DOHH2 (cell line): Measurements from ENCODE around the gene TSPYL4.

Source experiments
- H3F3A ChIP-seq: fragments of 200-600 bp; sonication (generic), shearing (Covaris generic); 2 replicates; pipeline ENCODE4 v1.6.0; 2016; ENCODE audit warnings: antibody characterized with exemption, mild to moderate bottlenecking; ENCODE audit not compliant: control insufficient read depth, insufficient read depth
- H3K27ac ChIP-seq: fragments of 200-600 bp; sonication (generic); 2 replicates; pipeline ENCODE4 v1.5.1; 2014; ENCODE audit warnings: low read depth, mild to moderate bottlenecking, low read length, moderate library complexity
- H3K27me3 ChIP-seq: fragments of 200-600 bp; sonication (generic); 2 replicates; pipeline ENCODE4 v1.6.1; 2014; ENCODE audit warnings: mild to moderate bottlenecking, low read length, mixed read lengths; ENCODE audit not compliant: control insufficient read depth
- H3K36me3 ChIP-seq: fragments of 200-600 bp; sonication (generic); 2 replicates; pipeline ENCODE4 v1.6.1; 2014; ENCODE audit warnings: mild to moderate bottlenecking, low read length, moderate library complexity, mixed read lengths; ENCODE audit not compliant: control insufficient read depth
- H3K4me1 ChIP-seq: fragments of 200-600 bp; sonication (generic); 2 replicates; pipeline ENCODE4 v1.6.1; 2014; ENCODE audit warnings: mild to moderate bottlenecking, low read length, mixed read lengths; ENCODE audit not compliant: control insufficient read depth
- H3K4me2 ChIP-seq: fragments of 200-600 bp; sonication (generic); 2 replicates; pipeline ENCODE4 v1.6.0; 2014; ENCODE audit warnings: mild to moderate bottlenecking, low read length, moderate library complexity
- H3K4me3 ChIP-seq: fragments of 200-600 bp; sonication (generic); 2 replicates; pipeline ENCODE4 v1.5.1; 2014; ENCODE audit warnings: mild to moderate bottlenecking, low read length, mixed read lengths
- H3K79me2 ChIP-seq: fragments of 200-600 bp; sonication (generic); 2 replicates; pipeline ENCODE4 v1.6.1; 2014; ENCODE audit warnings: mild to moderate bottlenecking, low read length, mixed read lengths; ENCODE audit not compliant: control insufficient read depth
- H3K9me2 ChIP-seq: fragments of 200-600 bp; sonication (generic); replicated peaks from 2 replicates; pipeline ENCODE4 v1.6.1; 2014; ENCODE audit warnings: mild to moderate bottlenecking, low read length, mixed read lengths; ENCODE audit not compliant: control insufficient read depth
- H3K9me3 ChIP-seq: fragments of 200-600 bp; sonication (generic); 2 replicates; pipeline ENCODE4 v1.6.1; 2014; ENCODE audit warnings: antibody characterized with exemption, low read length, mixed read lengths; ENCODE audit not compliant: control insufficient read depth, insufficient read depth
- H4K20me1 ChIP-seq: fragments of 200-600 bp; sonication (generic); 2 replicates; pipeline ENCODE4 v1.6.0; 2014; ENCODE audit warnings: low read depth, mild to moderate bottlenecking, antibody characterized with exemption, low read length, moderate library complexity; ENCODE audit not compliant: control insufficient read depth, insufficient read depth
- CTCF ChIP-seq: fragments of 200-600 bp; sonication (generic); IDR thresholded peaks from one replicate; pipeline ENCODE4 v1.5.1; 2014; ENCODE audit warnings: antibody characterized with exemption, mild to moderate bottlenecking, low read depth, low read length; ENCODE audit not compliant: poor library complexity, severe bottlenecking
- EZH2phosphoT487 ChIP-seq: fragments of 200-600 bp; sonication (generic); IDR thresholded peaks from 2 replicates; pipeline ENCODE4 v1.6.1; 2017; ENCODE audit warnings: borderline replicate concordance, mild to moderate bottlenecking, antibody characterized with exemption, low read length, moderate library complexity, mixed read lengths

TSPYL4 gene

DNA sequence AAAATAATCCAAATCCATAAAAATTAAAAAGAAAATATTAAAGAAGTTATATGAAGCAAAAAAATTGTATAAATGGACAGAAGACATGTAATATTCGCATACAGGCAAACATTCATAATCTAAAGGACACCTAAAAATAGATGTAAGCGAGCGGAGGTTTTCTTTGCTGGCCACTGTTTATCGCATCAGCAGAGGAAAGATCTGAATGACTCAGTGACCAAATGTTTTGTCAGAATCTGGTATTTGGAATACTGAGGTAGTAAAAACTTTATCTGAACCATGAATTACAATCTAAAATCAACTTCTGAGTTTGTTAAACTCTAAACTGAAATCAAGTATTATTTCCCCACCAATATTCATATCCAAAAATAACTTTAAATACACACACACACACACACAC is 7.8 kb downstream of the TSPYL4 start:
- Histone ChIP-seq H4K20me1 (no peaks in the 10 kb centered on the region), H3K4me3 (no peak overlapping the region), H3K4me2 (no peak overlapping the region), H3K79me2 (peaks cover 10% of the 10 kb centered on the region), H3F3A (no peaks in the 10 kb centered on the region), H3K27me3 (no peaks in the 10 kb centered on the region), H3K9me2 (no peaks in the 10 kb centered on the region), H3K27ac (no peak overlapping the region), H3K36me3 (peaks cover 4% of the 10 kb centered on the region; the same call in 1 of the 2 replicates), H3K9me3 (no peaks in the 10 kb centered on the region), H3K4me1 (peaks cover 12% of the 10 kb centered on the region)
- no peak for TF ChIP-seq CTCF
- TF ChIP-seq EZH2phosphoT487 = no peak

GRCh38 chr6:116244284-116244683 is 9.6 kb downstream of the TSPYL4 start:
- Histone ChIP-seq H4K20me1 (no peaks in the 10 kb centered on the region), H3K9me3 (no peaks in the 10 kb centered on the region), H3K4me1 (no peaks in the 10 kb centered on the region), H3F3A (no peaks in the 10 kb centered on the region), H3K79me2 (no peaks in the 10 kb centered on the region), H3K27ac (no peak overlapping the region), H3K36me3 (no peaks in the 10 kb centered on the region), H3K4me3 (no peak overlapping the region), H3K9me2 (no peaks in the 10 kb centered on the region), H3K4me2 (no peak overlapping the region), H3K27me3 (no peaks in the 10 kb centered on the region)
- TF ChIP-seq CTCF = no peak
- TF ChIP-seq EZH2phosphoT487 = no peak

DNA sequence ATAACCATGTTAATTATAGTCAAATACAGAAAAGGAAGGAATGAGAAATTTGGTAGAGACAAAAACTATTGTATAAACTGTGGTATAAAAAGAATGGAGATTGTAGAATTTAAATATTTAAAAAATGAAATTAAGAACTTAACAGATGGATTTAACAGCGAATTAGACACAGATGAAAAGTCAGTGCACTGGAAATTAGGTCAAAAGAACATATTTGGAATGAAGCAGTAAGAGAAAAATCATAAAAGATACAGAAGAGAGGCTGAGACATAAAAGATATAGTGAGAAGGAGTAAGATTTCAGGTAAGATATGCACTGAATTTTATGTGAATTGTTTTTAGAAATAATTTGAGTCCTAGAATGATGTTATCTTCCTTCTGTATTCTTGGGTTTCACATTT is 14.0 kb downstream of the TSPYL4 start:
- Histone ChIP-seq H3K27me3 (no peaks in the 10 kb centered on the region), H3K36me3 (no peaks in the 10 kb centered on the region), H3K79me2 (no peaks in the 10 kb centered on the region), H3K9me2 (no peaks in the 10 kb centered on the region), H3K9me3 (no peaks in the 10 kb centered on the region), H3K4me1 (no peaks in the 10 kb centered on the region), H3K27ac (no peak overlapping the region), H3K4me2 (no peak overlapping the region), H4K20me1 (no peaks in the 10 kb centered on the region), H3F3A (no peaks in the 10 kb centered on the region), H3K4me3 (no peak overlapping the region)
- no peak for TF ChIP-seq EZH2phosphoT487
- TF ChIP-seq CTCF = no peak

- H3K9me2 ChIP-seq = no peaks in the 10 kb centered on the region
- H3K4me2 ChIP-seq = no peak overlapping the region
- TF ChIP-seq CTCF (no peak), EZH2phosphoT487 (no peak)
- H3K4me1 ChIP-seq = no peaks in the 10 kb centered on the region
- no peak overlapping the region for H3K27ac ChIP-seq
- no peaks in the 10 kb centered on the region for H3K79me2 ChIP-seq
- H3K4me3 ChIP-seq = no peak overlapping the region
- no peaks in the 10 kb centered on the region for H4K20me1 ChIP-seq
- no peaks in the 10 kb centered on the region for H3K36me3 ChIP-seq
- H3K9me3 ChIP-seq = no peaks in the 10 kb centered on the region
- H3F3A ChIP-seq = no peaks in the 10 kb centered on the region
- H3K27me3 ChIP-seq = no peaks in the 10 kb centered on the region
Measured at GRCh38 chr6:116239256-116239655, 14.6 kb downstream of the TSPYL4 start.
